ENCODE results near the gene TMEM54. TPM values are rescaled to one million over a fixed set of nuclear protein-coding genes. Genes with fewer than 3 reads are reported as not detected.
A peak's percentile ranks its signal among the peaks of the same experiment; 100 is the strongest.

TMEM54 gene
- total and polyA plus RNA-seq, 9 of the 15 experiments (the other 6 are each of a cell fraction or from before 2014, with no cell fraction given), result 1.00 to 16.2 (median 8.2) TPM

GRCh38 chr1:32919811-32920733 is 18.9 kb upstream of the TMEM54 start (continued):
- TF ChIP-seq SMAD4 (CRISPR knock-in tag; conservative IDR thresholded peaks at IDR 0.05) (no peak), SRF (CRISPR knock-in tag; IDR thresholded peaks at IDR 0.05) (0 out of 4 replicates have a peak, but pooled peaks of 1 of the 2 experiments have one; percentile 15), ZHX1 (conservative IDR thresholded peaks at IDR 0.05; ENCODE audit: low read length) (no peak), BDP1 (IDR thresholded peaks at IDR 0.05; ENCODE audit: insufficient read depth, insufficient read length) (no peak), NCOA6 (IDR thresholded peaks at IDR 0.05) (no peak), HDAC6 (IDR thresholded peaks at IDR 0.05; ENCODE audit: low read depth, low read length) (no peak), KAT2B (IDR thresholded peaks at IDR 0.05; ENCODE audit: low read depth, low read length) (no peak), ZBTB11 (CRISPR knock-in tag; IDR thresholded peaks at IDR 0.05) (no peak), STAT5A (IDR thresholded peaks at IDR 0.05; ENCODE audit: borderline replicate concordance, low read length) (no peak), ZNF507 (tag; conservative IDR thresholded peaks at IDR 0.05) (no peak), SLC30A9 (CRISPR knock-in tag; IDR thresholded peaks at IDR 0.05) (no peak)
- TF ChIP-seq, protein P1, sequence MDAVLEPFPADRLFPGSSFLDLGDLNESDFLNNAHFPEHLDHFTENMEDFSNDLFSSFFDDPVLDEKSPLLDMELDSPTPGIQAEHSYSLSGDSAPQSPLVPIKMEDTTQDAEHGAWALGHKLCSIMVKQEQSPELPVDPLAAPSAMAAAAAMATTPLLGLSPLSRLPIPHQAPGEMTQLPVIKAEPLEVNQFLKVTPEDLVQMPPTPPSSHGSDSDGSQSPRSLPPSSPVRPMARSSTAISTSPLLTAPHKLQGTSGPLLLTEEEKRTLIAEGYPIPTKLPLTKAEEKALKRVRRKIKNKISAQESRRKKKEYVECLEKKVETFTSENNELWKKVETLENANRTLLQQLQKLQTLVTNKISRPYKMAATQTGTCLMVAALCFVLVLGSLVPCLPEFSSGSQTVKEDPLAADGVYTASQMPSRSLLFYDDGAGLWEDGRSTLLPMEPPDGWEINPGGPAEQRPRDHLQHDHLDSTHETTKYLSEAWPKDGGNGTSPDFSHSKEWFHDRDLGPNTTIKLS (IDR thresholded peaks at IDR 0.05; ENCODE audit: borderline replicate concordance, low read depth), result no peak
- TF ChIP-seq, protein P2, sequence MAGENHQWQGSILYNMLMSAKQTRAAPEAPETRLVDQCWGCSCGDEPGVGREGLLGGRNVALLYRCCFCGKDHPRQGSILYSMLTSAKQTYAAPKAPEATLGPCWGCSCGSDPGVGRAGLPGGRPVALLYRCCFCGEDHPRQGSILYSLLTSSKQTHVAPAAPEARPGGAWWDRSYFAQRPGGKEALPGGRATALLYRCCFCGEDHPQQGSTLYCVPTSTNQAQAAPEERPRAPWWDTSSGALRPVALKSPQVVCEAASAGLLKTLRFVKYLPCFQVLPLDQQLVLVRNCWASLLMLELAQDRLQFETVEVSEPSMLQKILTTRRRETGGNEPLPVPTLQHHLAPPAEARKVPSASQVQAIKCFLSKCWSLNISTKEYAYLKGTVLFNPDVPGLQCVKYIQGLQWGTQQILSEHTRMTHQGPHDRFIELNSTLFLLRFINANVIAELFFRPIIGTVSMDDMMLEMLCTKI (IDR thresholded peaks at IDR 0.05; ENCODE audit: partially characterized antibody), result no peak
- TF ChIP-seq, protein P3, sequence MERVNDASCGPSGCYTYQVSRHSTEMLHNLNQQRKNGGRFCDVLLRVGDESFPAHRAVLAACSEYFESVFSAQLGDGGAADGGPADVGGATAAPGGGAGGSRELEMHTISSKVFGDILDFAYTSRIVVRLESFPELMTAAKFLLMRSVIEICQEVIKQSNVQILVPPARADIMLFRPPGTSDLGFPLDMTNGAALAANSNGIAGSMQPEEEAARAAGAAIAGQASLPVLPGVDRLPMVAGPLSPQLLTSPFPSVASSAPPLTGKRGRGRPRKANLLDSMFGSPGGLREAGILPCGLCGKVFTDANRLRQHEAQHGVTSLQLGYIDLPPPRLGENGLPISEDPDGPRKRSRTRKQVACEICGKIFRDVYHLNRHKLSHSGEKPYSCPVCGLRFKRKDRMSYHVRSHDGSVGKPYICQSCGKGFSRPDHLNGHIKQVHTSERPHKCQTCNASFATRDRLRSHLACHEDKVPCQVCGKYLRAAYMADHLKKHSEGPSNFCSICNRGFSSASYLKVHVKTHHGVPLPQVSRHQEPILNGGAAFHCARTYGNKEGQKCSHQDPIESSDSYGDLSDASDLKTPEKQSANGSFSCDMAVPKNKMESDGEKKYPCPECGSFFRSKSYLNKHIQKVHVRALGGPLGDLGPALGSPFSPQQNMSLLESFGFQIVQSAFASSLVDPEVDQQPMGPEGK (CRISPR knock-in tag; IDR thresholded peaks at IDR 0.05; ENCODE audit: borderline replicate concordance), result peak; percentile 17; the same call in 1 of the 2 replicates

Measured in K562 (cell line).